Tibial nerve (tissue), 4 donors: ENCODE results near the gene DHH. TPM values are rescaled to one million over a fixed set of nuclear protein-coding genes. Genes with fewer than 3 reads are reported as not detected.
A peak's percentile ranks its signal among the peaks of the same experiment; 100 is the strongest.

Experiments used
- DNase-seq, 2 donors: peaks; one replicate each; pipeline ENCODE4 v3.0.0-alpha.2; 2019; ENCODE audit warnings: low spot score in 2 of 2
- H3K27ac ChIP-seq, 4 donors: fragments of 200-600 bp; sonication (generic) in 3 of 4; one replicate each; pipeline ENCODE4 v1.5.1; 2017 to 2019; ENCODE audit warnings: mild to moderate bottlenecking in 1 of 4
- H3K27me3 ChIP-seq, 2 donors: fragments of 200-600 bp; sonication (generic) in 1 of 2; one replicate each; pipeline versions ENCODE4 v1.5.1 to v1.6.0; 2017 to 2019
- H3K36me3 ChIP-seq, 3 donors: fragments of 200-600 bp; sonication (generic); one replicate each; pipeline ENCODE4 v1.5.1; 2018 to 2019
- H3K4me1 ChIP-seq, 4 donors: fragments of 200-600 bp; sonication (generic) in 3 of 4; one replicate each; pipeline ENCODE4 v1.5.1; 2017 to 2019
- H3K4me3 ChIP-seq, 4 donors: fragments of 200-600 bp; sonication (generic) in 3 of 4; one replicate each; pipeline ENCODE4 v1.5.1; 2017 to 2019; ENCODE audit warnings: mild to moderate bottlenecking in 1 of 4, moderate library complexity in 1 of 4
- H3K9me3 ChIP-seq, 4 donors: fragments of 200-600 bp; sonication (generic) in 3 of 4; one replicate each; pipeline ENCODE4 v1.5.1; 2017 to 2019
- CTCF ChIP-seq, 5 experiments: fragments of 200-600 bp in 3 of 5; fragments of 450-650 bp in 2 of 5; sonication (generic) in 3 of 5; IDR thresholded peaks; one replicate each; pipeline ENCODE4 v1.5.1; 2016 to 2019; ENCODE audit warnings: antibody characterized with exemption in 5 of 5, mild to moderate bottlenecking in 3 of 5, moderate library complexity in 2 of 5
- EP300 ChIP-seq, 2 donors: sonication (generic); formaldehyde crosslinking; IDR thresholded peaks; one replicate each; pipeline ENCODE4 v1.6.1; 2017; ENCODE audit warnings: antibody characterized with exemption in 2 of 2, mild to moderate bottlenecking in 1 of 2
- POLR2A ChIP-seq, 2 donors: fragments of 450-650 bp; IDR thresholded peaks; one replicate each; pipeline ENCODE4 v1.6.1; 2017; ENCODE audit warnings: antibody characterized with exemption in 2 of 2, mild to moderate bottlenecking in 2 of 2, moderate library complexity in 2 of 2
- WGBS, 2 donors: methylation state at CpG; one replicate each; pipeline ENCODE4 v1.1.5; 2018; 5-methylcytosine and 5-hydroxymethylcytosine counted together
- small RNA-seq: library from RNA; depleted of rRNA; stranded (forward); fragments of <200 nt; gene quantifications from one replicate; pipeline ENCODE3, GENCODE V24; 2016
- total RNA-seq, 4 donors: library from RNA; depleted of rRNA; stranded (reverse); fragments of >200 nt; gene quantifications; one replicate each; pipeline ENCODE4 v1.1.0, GENCODE V29; 2016

DHH gene
- total RNA-seq, 4 donors from 2014 or later = 55.5 to 94.7 (median 60.1) TPM

- Histone ChIP-seq H3K9me3 (no peaks in the 10 kb centered on the region), H3K27me3 (no peaks in the 10 kb centered on the region), H3K4me1 (no peaks in the 10 kb centered on the region), H3K27ac (no peak overlapping the region), H3K4me3 (no peak overlapping the region), H3K36me3 (peaks cover 0 to 100% (median 60%) of the 10 kb centered on the region in 3 donors)
- 87 to 92% methylated on average over 30 of the region's 30 CpGs for WGBS, 2 donors
- TF ChIP-seq POLR2A (IDR thresholded peaks at IDR 0.05) (no peak), CTCF (IDR thresholded peaks at IDR 0.05) (no peak), EP300 (IDR thresholded peaks at IDR 0.05) (no peak)
- no peak for DNase-seq
Observed at GRCh38 chr12:49039421-49040363, 54.9 kb downstream of the DHH start.

GRCh38 chr12:49038291-49038955, 56.2 kb downstream of the DHH start:
- no peaks in the 10 kb centered on the region for H3K27me3 ChIP-seq
- H3K27ac ChIP-seq = no peak overlapping the region
- H3K4me1 ChIP-seq = no peaks in the 10 kb centered on the region
- no peak overlapping the region for H3K4me3 ChIP-seq
- no peak for DNase-seq
- H3K36me3 ChIP-seq = peaks cover 0 to 100% (median 55%) of the 10 kb centered on the region in 3 donors
- TF ChIP-seq CTCF (IDR thresholded peaks at IDR 0.05) (no peak), EP300 (IDR thresholded peaks at IDR 0.05) (no peak), POLR2A (IDR thresholded peaks at IDR 0.05) (no peak)
- WGBS, 2 donors = 91 to 92% methylated on average over 14 to 19 of the region's 20 CpGs
- no peaks in the 10 kb centered on the region for H3K9me3 ChIP-seq

GRCh38 chr12:49037947-49038237, 56.7 kb downstream of the DHH start:
- Histone ChIP-seq H3K36me3 (peaks cover 0 to 100% (median 54%) of the 10 kb centered on the region in 3 donors), H3K27me3 (no peaks in the 10 kb centered on the region), H3K4me1 (no peaks in the 10 kb centered on the region), H3K9me3 (no peaks in the 10 kb centered on the region), H3K27ac (no peak overlapping the region), H3K4me3 (no peak overlapping the region)
- TF ChIP-seq POLR2A (IDR thresholded peaks at IDR 0.05) = no peak
- TF ChIP-seq CTCF (IDR thresholded peaks at IDR 0.05) = no peak
- peak in 1 of 2 donors; percentile 3 for TF ChIP-seq EP300 (IDR thresholded peaks at IDR 0.05)
- WGBS, 2 donors = 75 to 77% methylated on average over 3 to 6 of the region's 7 CpGs
- DNase-seq = no peak

- 91 to 95% methylated on average over 8 of the region's 9 CpGs for WGBS, 2 donors
- H3K36me3 ChIP-seq = peaks cover 0 to 100% (median 51%) of the 10 kb centered on the region in 3 donors
Observed at GRCh38 chr12:49037111-49037946, 57.3 kb downstream of the DHH start.

More at GRCh38 chr12:49037111-49037946, 57.3 kb downstream of the DHH start:
- Histone ChIP-seq H3K4me1 (no peaks in the 10 kb centered on the region), H3K27ac (no peak overlapping the region), H3K9me3 (no peaks in the 10 kb centered on the region), H3K27me3 (no peaks in the 10 kb centered on the region), H3K4me3 (no peak overlapping the region)
- TF ChIP-seq EP300 (IDR thresholded peaks at IDR 0.05) (peak in 1 of 2 donors; percentile 4), CTCF (IDR thresholded peaks at IDR 0.05) (no peak), POLR2A (IDR thresholded peaks at IDR 0.05) (no peak)
- no peak for DNase-seq

Small RNA genes within 50 kb of the gene (small RNA-seq; reads per million reads assigned to genes)
- not detected for gene RF00019

Other genes starting within 250 kb of the DHH start
- gene DDX23, start 242.6 kb downstream of the DHH start, total RNA-seq = 10 to 100 TPM; 40.9 to 73.7 (median 49.8) TPM
- gene RND1, start 228.9 kb downstream of the DHH start, total RNA-seq = 1 to 10 TPM in 1 of 4 donors, not detected in 3; 1.8 TPM
- gene FKBP11, start 169.3 kb downstream of the DHH start, total RNA-seq = 10 to 100 TPM in 2 of 4 donors, 1 to 10 TPM in 2; 6.1 to 13.6 (median 10.7) TPM
- 10 to 100 TPM; 45.3 to 55.2 (median 49.3) TPM for gene ARF3, start 137.3 kb downstream of the DHH start, total RNA-seq
- 10 to 100 TPM in 1 of 4 donors, 1 to 10 TPM in 2, under 1 TPM in 1; 0.60 to 11.0 (median 3.6) TPM for gene WNT10B, start 123.1 kb downstream of the DHH start, total RNA-seq
- gene WNT1, start 116.5 kb downstream of the DHH start, total RNA-seq = not detected
- gene DDN, start 95.4 kb downstream of the DHH start, total RNA-seq = not detected
- 10 to 100 TPM; 40.6 to 60.7 (median 46.1) TPM for gene PRKAG1, start 76.0 kb downstream of the DHH start, total RNA-seq
- gene KMT2D, start 34.0 kb downstream of the DHH start, total RNA-seq = 100 to 1,000 TPM in 1 of 4 donors, 10 to 100 TPM in 3; 53.5 to 102 (median 76.9) TPM
- 1 to 10 TPM in 2 of 4 donors, not detected in 2; 1.1 to 4.3 TPM for gene RHEBL1, start 24.8 kb downstream of the DHH start, total RNA-seq
- 10 to 100 TPM; 50.3 to 97.5 (median 73.0) TPM for gene LMBR1L, start 16.0 kb upstream of the DHH start, total RNA-seq
- 100 to 1,000 TPM; 516 to 967 (median 709) TPM for gene TUBA1B, start 36.6 kb upstream of the DHH start, total RNA-seq
- 100 to 1,000 TPM; 264 to 402 (median 307) TPM for gene TUBA1A, start 94.3 kb upstream of the DHH start, total RNA-seq
- 100 to 1,000 TPM in 1 of 4 donors, 10 to 100 TPM in 3; 45.5 to 142 (median 55.1) TPM for gene TUBA1C, start 170.3 kb upstream of the DHH start, total RNA-seq
- gene PRPH, start 200.3 kb upstream of the DHH start, total RNA-seq = under 1 TPM in 3 of 4 donors, not detected in 1; 0.20 to 0.84 (median 0.22) TPM
- 1 to 10 TPM in 2 of 4 donors, under 1 TPM in 1, not detected in 1; 0.30 to 6.5 (median 3.1) TPM for gene TROAP, start 228.5 kb upstream of the DHH start, total RNA-seq
- not detected for gene C1QL4, start 242.4 kb upstream of the DHH start, total RNA-seq